Measurements from ENCODE around the gene RNF128. TPM values are rescaled to one million over a fixed set of nuclear protein-coding genes. Genes with fewer than 3 reads are reported as not detected.

The RNF128 gene
- total and polyA plus RNA-seq, 4 donors, result 23.1 to 60.4 (median 43.5) TPM

DNA sequence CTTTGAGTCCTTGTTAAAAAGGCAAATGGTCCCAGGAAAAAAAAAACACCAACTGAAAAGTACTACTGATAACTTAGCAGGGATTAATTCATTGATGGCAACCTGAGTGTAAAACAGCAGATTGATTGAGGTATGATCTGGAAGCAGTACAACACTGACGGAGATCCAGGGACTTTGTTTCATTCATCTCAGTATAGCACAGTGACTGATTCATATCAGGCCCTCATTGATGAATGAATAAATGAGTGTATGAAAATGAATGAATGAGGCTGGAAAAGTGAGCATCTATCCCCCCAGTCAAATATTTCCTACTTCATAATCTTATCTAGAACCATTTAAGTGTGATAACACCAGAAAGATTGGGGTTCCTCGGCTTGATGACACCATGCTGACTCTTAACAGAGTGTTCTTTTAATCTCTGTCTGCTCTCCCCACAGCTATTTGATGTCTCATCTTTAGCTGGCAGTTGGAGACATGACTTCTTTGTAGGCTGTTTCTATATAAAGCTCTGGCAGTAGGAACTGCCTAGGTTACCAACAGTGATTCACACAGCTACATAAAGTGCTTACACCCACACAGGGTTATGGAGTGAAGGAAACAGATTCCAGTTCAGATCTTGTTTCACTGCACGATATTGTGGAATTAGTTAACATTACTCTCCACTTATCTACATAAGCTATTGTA lies 18.6 kb upstream of the RNF128 start:
- H3K4me1 ChIP-seq (ENCODE audit: control insufficient read depth in 4 of 4, insufficient read depth in 4 of 4, low read length in 3 of 4), result no peaks in the 10 kb centered on the region
- H3K9ac ChIP-seq (ENCODE audit: low read depth in 1 of 2, low read length in 2 of 2), result no peak overlapping the region
- no peaks in the 10 kb centered on the region for H3K9me3 ChIP-seq (ENCODE audit: control insufficient read depth in 4 of 4, low read length in 3 of 4)
- WGBS, result 81% methylated on average over 3 of the region's 3 CpGs
- no peaks in the 10 kb centered on the region for H3K27me3 ChIP-seq (ENCODE audit: control insufficient read depth in 4 of 4, insufficient read depth in 4 of 4, low read length in 3 of 4)
- no peak for TF ChIP-seq SP1 (IDR thresholded peaks at IDR 0.05)
- TF ChIP-seq HNF4A (conservative IDR thresholded peaks at IDR 0.05), result no peak
- TF ChIP-seq NR2F2 (IDR thresholded peaks at IDR 0.05), result no peak
- TF ChIP-seq HNF4G (IDR thresholded peaks at IDR 0.05), result no peak
- TF ChIP-seq, protein P1, sequence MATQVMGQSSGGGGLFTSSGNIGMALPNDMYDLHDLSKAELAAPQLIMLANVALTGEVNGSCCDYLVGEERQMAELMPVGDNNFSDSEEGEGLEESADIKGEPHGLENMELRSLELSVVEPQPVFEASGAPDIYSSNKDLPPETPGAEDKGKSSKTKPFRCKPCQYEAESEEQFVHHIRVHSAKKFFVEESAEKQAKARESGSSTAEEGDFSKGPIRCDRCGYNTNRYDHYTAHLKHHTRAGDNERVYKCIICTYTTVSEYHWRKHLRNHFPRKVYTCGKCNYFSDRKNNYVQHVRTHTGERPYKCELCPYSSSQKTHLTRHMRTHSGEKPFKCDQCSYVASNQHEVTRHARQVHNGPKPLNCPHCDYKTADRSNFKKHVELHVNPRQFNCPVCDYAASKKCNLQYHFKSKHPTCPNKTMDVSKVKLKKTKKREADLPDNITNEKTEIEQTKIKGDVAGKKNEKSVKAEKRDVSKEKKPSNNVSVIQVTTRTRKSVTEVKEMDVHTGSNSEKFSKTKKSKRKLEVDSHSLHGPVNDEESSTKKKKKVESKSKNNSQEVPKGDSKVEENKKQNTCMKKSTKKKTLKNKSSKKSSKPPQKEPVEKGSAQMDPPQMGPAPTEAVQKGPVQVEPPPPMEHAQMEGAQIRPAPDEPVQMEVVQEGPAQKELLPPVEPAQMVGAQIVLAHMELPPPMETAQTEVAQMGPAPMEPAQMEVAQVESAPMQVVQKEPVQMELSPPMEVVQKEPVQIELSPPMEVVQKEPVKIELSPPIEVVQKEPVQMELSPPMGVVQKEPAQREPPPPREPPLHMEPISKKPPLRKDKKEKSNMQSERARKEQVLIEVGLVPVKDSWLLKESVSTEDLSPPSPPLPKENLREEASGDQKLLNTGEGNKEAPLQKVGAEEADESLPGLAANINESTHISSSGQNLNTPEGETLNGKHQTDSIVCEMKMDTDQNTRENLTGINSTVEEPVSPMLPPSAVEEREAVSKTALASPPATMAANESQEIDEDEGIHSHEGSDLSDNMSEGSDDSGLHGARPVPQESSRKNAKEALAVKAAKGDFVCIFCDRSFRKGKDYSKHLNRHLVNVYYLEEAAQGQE (IDR thresholded peaks at IDR 0.05), result no peak
- TF ChIP-seq RXRA (IDR thresholded peaks at IDR 0.05), result no peak
- TF ChIP-seq TAF1 (conservative IDR thresholded peaks at IDR 0.05), result no peak
- TF ChIP-seq GABPA (IDR thresholded peaks at IDR 0.05 in 1 of 2, conservative IDR thresholded peaks at IDR 0.05 in 1 of 2), result no peak
- TF ChIP-seq, protein P2, sequence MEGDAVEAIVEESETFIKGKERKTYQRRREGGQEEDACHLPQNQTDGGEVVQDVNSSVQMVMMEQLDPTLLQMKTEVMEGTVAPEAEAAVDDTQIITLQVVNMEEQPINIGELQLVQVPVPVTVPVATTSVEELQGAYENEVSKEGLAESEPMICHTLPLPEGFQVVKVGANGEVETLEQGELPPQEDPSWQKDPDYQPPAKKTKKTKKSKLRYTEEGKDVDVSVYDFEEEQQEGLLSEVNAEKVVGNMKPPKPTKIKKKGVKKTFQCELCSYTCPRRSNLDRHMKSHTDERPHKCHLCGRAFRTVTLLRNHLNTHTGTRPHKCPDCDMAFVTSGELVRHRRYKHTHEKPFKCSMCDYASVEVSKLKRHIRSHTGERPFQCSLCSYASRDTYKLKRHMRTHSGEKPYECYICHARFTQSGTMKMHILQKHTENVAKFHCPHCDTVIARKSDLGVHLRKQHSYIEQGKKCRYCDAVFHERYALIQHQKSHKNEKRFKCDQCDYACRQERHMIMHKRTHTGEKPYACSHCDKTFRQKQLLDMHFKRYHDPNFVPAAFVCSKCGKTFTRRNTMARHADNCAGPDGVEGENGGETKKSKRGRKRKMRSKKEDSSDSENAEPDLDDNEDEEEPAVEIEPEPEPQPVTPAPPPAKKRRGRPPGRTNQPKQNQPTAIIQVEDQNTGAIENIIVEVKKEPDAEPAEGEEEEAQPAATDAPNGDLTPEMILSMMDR (IDR thresholded peaks at IDR 0.05; ENCODE audit: low read depth, low read length, missing input control), result no peak
- TF ChIP-seq, protein P3, sequence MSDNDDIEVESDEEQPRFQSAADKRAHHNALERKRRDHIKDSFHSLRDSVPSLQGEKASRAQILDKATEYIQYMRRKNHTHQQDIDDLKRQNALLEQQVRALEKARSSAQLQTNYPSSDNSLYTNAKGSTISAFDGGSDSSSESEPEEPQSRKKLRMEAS (IDR thresholded peaks at IDR 0.05), result no peak
- no peak for TF ChIP-seq FOXA2 (IDR thresholded peaks at IDR 0.05)
- TF ChIP-seq, protein P4, sequence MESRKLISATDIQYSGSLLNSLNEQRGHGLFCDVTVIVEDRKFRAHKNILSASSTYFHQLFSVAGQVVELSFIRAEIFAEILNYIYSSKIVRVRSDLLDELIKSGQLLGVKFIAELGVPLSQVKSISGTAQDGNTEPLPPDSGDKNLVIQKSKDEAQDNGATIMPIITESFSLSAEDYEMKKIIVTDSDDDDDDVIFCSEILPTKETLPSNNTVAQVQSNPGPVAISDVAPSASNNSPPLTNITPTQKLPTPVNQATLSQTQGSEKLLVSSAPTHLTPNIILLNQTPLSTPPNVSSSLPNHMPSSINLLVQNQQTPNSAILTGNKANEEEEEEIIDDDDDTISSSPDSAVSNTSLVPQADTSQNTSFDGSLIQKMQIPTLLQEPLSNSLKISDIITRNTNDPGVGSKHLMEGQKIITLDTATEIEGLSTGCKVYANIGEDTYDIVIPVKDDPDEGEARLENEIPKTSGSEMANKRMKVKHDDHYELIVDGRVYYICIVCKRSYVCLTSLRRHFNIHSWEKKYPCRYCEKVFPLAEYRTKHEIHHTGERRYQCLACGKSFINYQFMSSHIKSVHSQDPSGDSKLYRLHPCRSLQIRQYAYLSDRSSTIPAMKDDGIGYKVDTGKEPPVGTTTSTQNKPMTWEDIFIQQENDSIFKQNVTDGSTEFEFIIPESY (IDR thresholded peaks at IDR 0.05), result no peak
- TF ChIP-seq, protein P5, sequence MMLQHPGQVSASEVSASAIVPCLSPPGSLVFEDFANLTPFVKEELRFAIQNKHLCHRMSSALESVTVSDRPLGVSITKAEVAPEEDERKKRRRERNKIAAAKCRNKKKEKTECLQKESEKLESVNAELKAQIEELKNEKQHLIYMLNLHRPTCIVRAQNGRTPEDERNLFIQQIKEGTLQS (IDR thresholded peaks at IDR 0.05), result no peak
- TF ChIP-seq JUND (IDR thresholded peaks at IDR 0.05), result no peak
- no peak for TF ChIP-seq FOXA1 (IDR thresholded peaks at IDR 0.05)
- TF ChIP-seq EGR1 (IDR thresholded peaks at IDR 0.05; ENCODE audit: low read depth in 2 of 2), result no peak
- no peak for TF ChIP-seq RAD21 (IDR thresholded peaks at IDR 0.05)
- no peak overlapping the region for H3K4me3 ChIP-seq (ENCODE audit: low read depth in 1 of 3, low read length in 3 of 3)
- H3K27ac ChIP-seq (ENCODE audit: low read depth in 1 of 2, low read length in 2 of 2), result no peak overlapping the region
- no peak for DNase-seq (ENCODE audit: low spot score)
- no peaks in the 10 kb centered on the region for H3K36me3 ChIP-seq (ENCODE audit: control insufficient read depth in 4 of 4, insufficient read depth in 3 of 4, low read depth in 1 of 4, low read length in 3 of 4)

Measured in liver (tissue), 9 donors.